Cardiac septum (tissue), 1 donor: ENCODE data around the gene SH3GL3. TPM values are rescaled to one million over a fixed set of nuclear protein-coding genes. Genes with fewer than 3 reads are reported as not detected.

ENCODE experiments used
- DNase-seq: peaks from one replicate; pipeline ENCODE4 v3.0.0-alpha.2; 2020; ENCODE audit warnings: low spot score
- intact Hi-C: fragments of 100-400 bp; cut with DNase I; formaldehyde crosslinking; loops from one replicate; pipeline ENCODE4 v1.14.0; 2022
- total RNA-seq: library from RNA; stranded (reverse); fragmentation: NEBNext Ultra II Directional; extraction: Animal tissue kit (Norgen Biotek cat#: 25700); gene quantifications from one replicate; pipeline ENCODE4 v1.2.1, GENCODE V29; 2021
- donor health status: DM: no; HTN: no; CAD: no.

The SH3GL3 gene
- total RNA-seq, 1 donor from 2014 or later: not detected

DNA sequence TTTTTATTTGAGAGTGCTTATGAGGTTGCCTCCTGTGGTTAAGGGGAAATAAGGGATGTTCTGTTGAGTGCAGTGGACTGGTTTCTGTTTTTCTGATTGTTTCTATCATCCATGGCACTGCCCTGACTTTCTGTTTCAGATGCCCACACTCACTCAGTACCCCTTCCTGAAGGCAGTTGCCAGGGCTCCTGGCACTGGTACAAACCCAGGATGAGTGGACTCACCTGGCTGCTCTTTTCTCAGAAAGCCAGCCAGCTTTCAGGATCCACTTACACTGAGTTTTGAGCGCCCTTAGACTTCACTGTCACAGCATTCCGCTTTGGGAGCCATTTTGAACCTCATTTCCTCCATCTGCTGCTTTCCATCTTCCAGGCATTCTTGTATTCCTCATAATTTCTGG lies 150.9 kb downstream of the SH3GL3 start:
- DNase-seq: no peak
- intact Hi-C loops: no loop called here

- intact Hi-C loops: no loop called here
- DNase-seq: no peak
These were observed 154.9 kb downstream of the SH3GL3 start for GRCh38 chr15:83602021-83602420.

DNA sequence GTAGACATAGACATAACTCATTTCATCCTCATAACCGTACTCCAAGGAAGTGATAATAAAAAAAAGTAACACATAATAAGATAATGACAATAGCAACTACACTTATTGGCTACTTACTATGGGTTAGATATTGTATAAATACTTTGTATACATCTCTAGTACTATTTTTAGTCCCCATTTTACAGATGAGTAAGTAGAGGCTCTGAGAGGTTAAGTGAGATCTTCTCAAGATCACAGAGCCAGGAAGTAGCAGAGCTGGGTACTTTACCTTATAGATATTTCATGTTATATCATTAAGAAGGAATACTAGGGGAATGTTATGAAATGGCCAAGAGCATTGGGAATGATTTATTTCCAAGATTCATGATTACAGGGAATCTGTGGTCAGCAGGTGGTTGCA lies 157.4 kb downstream of the SH3GL3 start:
- intact Hi-C loops: no loop called here
- DNase-seq: no peak

DNA sequence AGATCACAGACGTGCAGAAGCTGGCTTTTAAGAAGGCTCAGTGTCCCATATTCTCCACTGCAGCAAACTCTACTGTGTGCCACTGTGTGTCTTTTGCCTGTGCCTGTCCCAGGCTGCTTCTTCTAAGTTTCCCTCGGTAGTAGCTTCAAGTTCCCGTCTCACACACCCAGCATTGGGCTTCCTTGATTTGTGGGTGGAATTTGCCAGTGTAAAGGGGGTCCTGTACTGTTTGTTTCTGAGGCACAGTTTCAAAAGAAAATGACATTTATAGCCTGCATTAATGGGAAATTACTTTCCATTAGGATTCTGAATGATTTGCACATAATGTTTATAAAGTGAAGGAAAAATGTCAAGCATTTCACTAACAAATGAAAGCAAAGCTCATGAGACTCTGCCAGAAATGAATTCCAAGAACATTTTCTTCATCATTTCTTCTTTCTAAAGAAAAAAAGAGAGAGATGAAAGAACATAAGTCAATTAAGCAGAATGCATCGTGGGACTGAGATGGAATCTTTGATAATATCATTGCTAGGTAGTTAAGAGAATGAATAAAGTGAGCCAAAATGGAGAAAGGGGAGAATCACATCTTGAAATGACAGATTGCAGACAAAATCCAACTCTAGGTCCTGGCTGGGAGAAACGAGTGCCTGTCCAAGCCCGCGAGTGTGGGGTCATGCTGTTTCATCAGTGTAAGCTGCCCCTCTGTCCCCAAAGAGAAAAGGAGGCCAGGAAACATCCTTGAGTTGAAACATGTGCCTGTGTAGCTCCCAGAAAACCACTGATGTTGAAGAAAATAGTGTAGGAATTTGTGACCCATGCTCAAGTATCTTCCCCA lies 158.2 kb downstream of the SH3GL3 start:
- DNase-seq: no peak
- intact Hi-C loops: no loop called here

DNA sequence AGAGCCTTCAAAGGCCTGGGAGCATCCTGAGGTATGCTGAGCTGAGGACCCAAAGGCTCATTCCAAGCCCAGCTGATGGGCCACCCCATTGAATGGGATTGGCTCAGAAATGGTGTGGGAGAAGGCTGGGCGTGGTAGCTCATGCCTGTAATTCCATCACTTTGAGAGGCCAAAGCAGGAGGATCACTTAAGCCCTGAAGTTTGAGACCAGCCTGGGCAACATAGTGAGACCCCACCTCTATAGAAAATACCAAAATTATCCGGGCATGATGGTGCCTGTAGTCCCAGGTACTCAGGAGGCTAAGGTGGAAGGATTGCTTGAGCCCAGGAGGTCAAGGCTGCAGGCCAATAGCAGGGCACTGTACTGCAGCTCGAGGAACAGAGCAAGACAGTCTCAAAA lies 163.0 kb downstream of the SH3GL3 start:
- DNase-seq: no peak
- intact Hi-C loops: no loop called here

- no peak for DNase-seq
- intact Hi-C loops: no loop called here
These were observed 164.0 kb downstream of the SH3GL3 start for GRCh38 chr15:83610901-83611685.

- DNase-seq: no peak
- intact Hi-C loops: no loop called here
These were observed 165.1 kb downstream of the SH3GL3 start for GRCh38 chr15:83612226-83612625.

DNA sequence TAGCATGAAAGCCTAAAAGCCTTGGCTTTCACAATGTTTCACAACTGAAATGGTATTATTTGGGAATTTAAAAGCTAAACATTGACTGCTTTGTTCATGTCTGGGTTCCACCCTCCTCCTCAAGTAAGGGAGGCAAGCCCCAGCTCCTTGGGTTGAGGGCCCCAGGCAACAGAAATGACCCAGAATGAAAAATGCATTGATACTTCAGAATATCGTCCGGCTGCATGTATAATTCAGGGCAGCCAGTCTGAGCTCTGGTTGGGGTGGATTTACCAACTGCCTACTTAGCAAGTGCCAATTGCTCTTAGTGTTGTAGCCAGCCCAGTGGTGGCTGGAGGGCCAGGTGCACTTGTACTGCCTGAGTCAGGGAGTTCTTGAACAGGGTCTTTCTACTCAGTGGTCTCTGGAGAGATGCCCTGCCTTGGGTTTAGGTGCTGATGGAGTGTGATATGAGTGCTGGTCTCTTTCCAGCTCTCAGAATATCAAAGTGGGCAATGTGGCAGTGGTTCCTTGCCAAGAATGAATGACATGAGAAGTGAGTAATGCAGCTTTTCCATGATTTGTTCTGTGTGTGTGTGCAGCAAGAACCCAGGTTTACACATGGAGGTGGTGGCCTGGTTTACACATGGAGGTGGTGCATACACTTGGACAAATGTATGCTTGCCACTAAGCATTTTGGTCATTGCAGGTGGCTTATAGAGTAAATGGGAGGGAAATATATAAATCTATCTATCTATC lies 165.9 kb downstream of the SH3GL3 start:
- intact Hi-C loops: no loop called here
- DNase-seq: no peak

- no peak for DNase-seq
- intact Hi-C loops: no loop called here
These were observed 166.6 kb downstream of the SH3GL3 start for GRCh38 chr15:83613714-83614113.

GRCh38 chr15:83616840-83617239 lies 169.7 kb downstream of the SH3GL3 start:
- DNase-seq: no peak
- intact Hi-C loops: no loop called here

- DNase-seq: no peak
- intact Hi-C loops: no loop called here
These were observed 179.1 kb downstream of the SH3GL3 start for GRCh38 chr15:83626171-83626802.

DNA sequence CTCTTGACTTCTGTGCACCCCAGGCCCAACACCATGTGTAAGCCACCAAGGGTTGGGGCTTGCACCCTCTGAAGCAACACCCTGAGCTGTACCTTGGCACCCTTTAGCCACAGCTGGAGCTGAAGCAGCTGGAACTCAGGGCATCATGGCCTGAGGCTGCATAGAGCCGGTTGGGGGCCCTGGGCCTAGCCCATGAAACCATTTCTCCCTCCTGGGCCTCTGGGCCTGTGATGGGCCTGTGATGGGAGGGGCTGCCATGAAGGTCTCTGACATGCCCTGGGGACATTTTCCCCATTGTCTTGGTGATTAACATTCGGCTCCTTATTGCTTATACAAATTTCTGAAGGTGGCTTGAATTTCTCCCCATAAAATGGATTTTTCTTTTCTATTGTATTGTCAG lies 184.4 kb downstream of the SH3GL3 start:
- intact Hi-C loops: no loop called here

GRCh38 chr15:83643201-83643600 lies 196.1 kb downstream of the SH3GL3 start:
- intact Hi-C loops: no loop called here
- DNase-seq: no peak

More for the DNA sequence above, 184.4 kb downstream of the SH3GL3 start:
- DNase-seq: no peak

GRCh38 chr15:83644439-83644838 lies 197.3 kb downstream of the SH3GL3 start:
- DNase-seq: no peak
- intact Hi-C loops: no loop called here

DNA sequence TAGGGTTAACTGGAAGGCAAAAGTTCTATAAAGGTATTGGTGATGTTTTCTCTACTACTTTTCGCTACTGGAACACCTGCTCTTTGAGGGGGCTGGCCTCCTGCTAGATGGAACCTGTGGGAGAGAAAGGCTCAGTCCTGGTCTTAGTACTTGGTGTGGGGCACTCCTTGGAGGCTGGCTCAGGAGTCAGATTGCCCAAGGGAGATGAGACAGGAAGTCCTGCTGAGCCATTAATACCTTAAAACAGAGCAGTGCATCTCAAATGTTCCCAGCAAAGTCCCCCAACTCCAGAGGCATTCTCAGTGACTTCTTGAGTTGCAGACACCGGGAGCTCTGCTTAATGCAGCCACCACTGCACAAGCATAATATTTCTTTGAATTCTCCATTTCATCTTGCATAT lies 203.7 kb downstream of the SH3GL3 start:
- intact Hi-C loops: loop anchor here (5.0 kb wide), 1 partner anchor 191 kb away; no protein-coding TSS in a partner anchor
- no peak for DNase-seq

DNA sequence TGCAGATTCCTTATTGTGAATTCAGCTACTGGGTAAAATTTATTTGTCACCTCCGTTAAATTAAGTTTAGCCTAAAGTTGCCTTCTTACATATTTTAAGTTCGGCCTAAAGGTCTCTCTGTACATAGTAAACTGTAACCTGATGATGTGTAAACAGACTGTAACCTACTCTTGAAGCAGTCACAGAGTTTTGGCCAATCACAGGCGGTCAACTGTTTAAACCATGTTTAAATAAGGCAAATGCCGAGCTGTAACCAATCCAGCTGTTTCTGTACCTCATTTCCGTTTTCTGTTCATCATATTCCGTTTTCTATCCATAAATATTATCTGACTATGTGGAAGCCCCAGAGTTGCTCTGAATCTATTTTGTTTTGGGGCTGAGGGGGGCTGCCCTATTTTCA lies 204.4 kb downstream of the SH3GL3 start:
- intact Hi-C loops: loop anchor here (5.0 kb wide), 1 partner anchor 191 kb away; no protein-coding TSS in a partner anchor

GRCh38 chr15:83652626-83653204 lies 205.6 kb downstream of the SH3GL3 start:
- intact Hi-C loops: loop anchor here (5.0 kb wide), 1 partner anchor 190 kb away; no protein-coding TSS in a partner anchor

More for the DNA sequence above, 204.4 kb downstream of the SH3GL3 start:
- DNase-seq: no peak

GRCh38 chr15:83653288-83653638 lies 206.1 kb downstream of the SH3GL3 start:
- no peak for DNase-seq
- intact Hi-C loops: loop anchor here (5.0 kb wide), 1 partner anchor 189 kb away; no protein-coding TSS in a partner anchor

More at GRCh38 chr15:83652626-83653204, 205.6 kb downstream of the SH3GL3 start:
- DNase-seq: peak; percentile 59
